GM23338 (cell line): ENCODE results near the gene ERO1A. TPM values are rescaled to one million over a fixed set of nuclear protein-coding genes. Genes with fewer than 3 reads are reported as not detected.

Experiments
- ATAC-seq: fragments of 200-7000 bp; cut with Tn5 transposase; 3 replicates; pipeline ENCODE4 v1.9.1; 2020
- DNase-seq: peaks from one replicate; pipeline ENCODE4 v3.0.0-alpha.2; 2015; ENCODE audit warnings: low spot score
- H2AFZ ChIP-seq: fragments of 200-600 bp; sonication (generic); 2 replicates; pipeline ENCODE4 v1.8.0; 2016; ENCODE audit warnings: antibody characterized with exemption, mild to moderate bottlenecking, moderate library complexity
- H3F3A ChIP-seq: fragments of 200-600 bp; sonication (generic); replicated peaks from 2 replicates; pipeline ENCODE4 v1.8.0; 2017; ENCODE audit warnings: antibody characterized with exemption, mixed run types, low read depth
- H3K27ac ChIP-seq: fragments of 200-600 bp; sonication (generic); 2 replicates; pipeline ENCODE4 v1.6.1; 2016; ENCODE audit warnings: low read depth
- H3K27me3 ChIP-seq: fragments of 200-600 bp; sonication (generic); 2 replicates; pipeline ENCODE4 v1.8.0; 2016; ENCODE audit warnings: mild to moderate bottlenecking, mixed run types, moderate library complexity; ENCODE audit not compliant: insufficient read depth
- H3K36me3 ChIP-seq: fragments of 200-600 bp; sonication (generic); 2 replicates; pipeline ENCODE4 v1.8.0; 2016; ENCODE audit warnings: mild to moderate bottlenecking; ENCODE audit not compliant: insufficient read depth
- H3K4me1 ChIP-seq: fragments of 200-600 bp; sonication (generic); 2 replicates; pipeline ENCODE4 v1.8.0; 2016; ENCODE audit warnings: mild to moderate bottlenecking, moderate library complexity; ENCODE audit not compliant: insufficient read depth
- H3K4me2 ChIP-seq: fragments of 200-600 bp; sonication (generic); 2 replicates; pipeline ENCODE4 v1.7.1; 2017; ENCODE audit warnings: mixed run types
- H3K4me3 ChIP-seq: fragments of 200-600 bp; sonication (generic); 2 replicates; pipeline ENCODE4 v1.6.1; 2016; ENCODE audit warnings: mixed run types
- H3K79me2 ChIP-seq: fragments of 200-600 bp; sonication (generic); replicated peaks from 2 replicates; pipeline ENCODE4 v1.8.0; 2017; ENCODE audit warnings: mild to moderate bottlenecking; ENCODE audit not compliant: insufficient read depth
- H3K9me2 ChIP-seq: fragments of 200-600 bp; sonication (generic); 2 replicates; pipeline ENCODE4 v1.8.0; 2017; ENCODE audit not compliant: insufficient read depth
- H4K20me1 ChIP-seq: fragments of 200-600 bp; sonication (generic); replicated peaks from 2 replicates; pipeline ENCODE4 v1.8.0; 2017; ENCODE audit warnings: mild to moderate bottlenecking; ENCODE audit not compliant: insufficient read depth
- H3K27ac Mint-ChIP-seq: 2 replicates; pipeline ENCODE4 v1.8.0; 2020; ENCODE audit warnings: inconsistent platforms, mild to moderate bottlenecking, moderate library complexity, mixed read lengths
- H3K27me3 Mint-ChIP-seq: 3 replicates; pipeline ENCODE4 v1.8.0; 2022; ENCODE audit warnings: low read depth, mild to moderate bottlenecking, moderate library complexity, mixed read lengths, inconsistent platforms; ENCODE audit not compliant: insufficient read depth, poor library complexity
- H3K36me3 Mint-ChIP-seq: 3 replicates; pipeline ENCODE4 v1.8.0; 2021; ENCODE audit warnings: low read depth, mild to moderate bottlenecking, inconsistent platforms, moderate library complexity, mixed read lengths
- H3K4me1 Mint-ChIP-seq: 3 replicates; pipeline ENCODE4 v1.8.0; 2020; ENCODE audit warnings: mild to moderate bottlenecking, inconsistent platforms, mixed read lengths
- H3K4me3 Mint-ChIP-seq: 3 replicates; pipeline ENCODE4 v1.8.0; 2021; ENCODE audit warnings: moderate library complexity, mild to moderate bottlenecking, inconsistent platforms, mixed read lengths
- H3K9me3 Mint-ChIP-seq: 3 replicates; pipeline ENCODE4 v1.8.0; 2020; ENCODE audit warnings: moderate library complexity, mild to moderate bottlenecking, inconsistent platforms, mixed read lengths
- CTCF ChIP-seq, 2 experiments: fragments of 200-600 bp in 1 of 2; sonication (generic) in 1 of 2; conservative IDR thresholded peaks; 2 replicates each; pipeline versions ENCODE4 v1.5.1 to v1.6.1; 2016 to 2017; ENCODE audit warnings: antibody characterized with exemption in 2 of 2, low read depth in 2 of 2, mild to moderate bottlenecking in 2 of 2, moderate library complexity in 1 of 2
- ETS1 ChIP-seq: IDR thresholded peaks from 2 replicates; pipeline ENCODE4 v1.6.1; 2016; ENCODE audit warnings: antibody characterized with exemption
- EZH2 ChIP-seq: fragments of 200-600 bp; sonication (generic); IDR thresholded peaks from one replicate; pipeline ENCODE4 v1.8.0; 2017; ENCODE audit warnings: antibody characterized with exemption, mild to moderate bottlenecking, low read depth; ENCODE audit not compliant: unreplicated experiment
- JUNB ChIP-seq: IDR thresholded peaks from one replicate; pipeline ENCODE4 v1.6.1; 2016; ENCODE audit warnings: antibody characterized with exemption; ENCODE audit not compliant: unreplicated experiment
- POLR2AphosphoS5 ChIP-seq: IDR thresholded peaks from 2 replicates; pipeline ENCODE4 v1.6.1; 2016; ENCODE audit warnings: antibody characterized with exemption, low read depth
- REST ChIP-seq: IDR thresholded peaks from one replicate; pipeline ENCODE4 v1.6.1; 2018; ENCODE audit warnings: antibody characterized with exemption; ENCODE audit not compliant: unreplicated experiment
- STAT1 ChIP-seq: IDR thresholded peaks from one replicate; pipeline ENCODE4 v1.6.1; 2016; ENCODE audit warnings: antibody characterized with exemption; ENCODE audit not compliant: unreplicated experiment
- ZNF114 ChIP-seq: fragments of 250-450 bp; sonication (Bioruptor Pico); IDR thresholded peaks from 2 replicates; pipeline ENCODE4 v1.5.0; 2020; ENCODE audit warnings: mild to moderate bottlenecking, moderate library complexity
- polyA plus RNA-seq: library from polyadenylated mRNA; unstranded; fragments of >200 nt; fragmentation: Nextera tagmentation; extraction: Ambion mirVana; gene quantifications from 2 replicates; pipeline ENCODE4 v1.2.1, GENCODE V29; 2016
- total RNA-seq: library from RNA; depleted of rRNA; stranded (reverse); fragments of >200 nt; shearing (Covaris generic); gene quantifications from 2 replicates; pipeline ENCODE4 v1.2.3, GENCODE V29; 2014

Gene ERO1A
- total and polyA plus RNA-seq, 2 experiments from 2014 or later = 25.2 to 44.7 TPM

- ATAC-seq (no peak), DNase-seq (no peak)
- Histone ChIP-seq H3K4me2 (no peak overlapping the region), H3K9me2 (no peaks in the 10 kb centered on the region), H3K4me3 (no peak overlapping the region), H3K27ac (no peak overlapping the region), H3K79me2 (no peaks in the 10 kb centered on the region), H3K27me3 (no peaks in the 10 kb centered on the region), H3F3A (no peaks in the 10 kb centered on the region), H3K36me3 (no peaks in the 10 kb centered on the region), H3K4me1 (no peaks in the 10 kb centered on the region), H2AFZ (no peak overlapping the region), H4K20me1 (no peaks in the 10 kb centered on the region)
- peaks cover 17% of the 10 kb centered on the region; the same call in 2 of the 3 replicates for H3K36me3 Mint-ChIP-seq
- no peak overlapping the region for H3K4me3 Mint-ChIP-seq
- no peak for TF ChIP-seq ETS1
- TF ChIP-seq REST = no peak
- no peak for TF ChIP-seq JUNB
- no peak for TF ChIP-seq STAT1
- no peak for TF ChIP-seq ZNF114
- H3K4me1 Mint-ChIP-seq = peaks cover 5% of the 10 kb centered on the region; the same call in 2 of the 3 replicates
- H3K27ac Mint-ChIP-seq = no peak overlapping the region
- peaks cover 1% of the 10 kb centered on the region for H3K27me3 Mint-ChIP-seq
- H3K9me3 Mint-ChIP-seq = peaks cover 8% of the 10 kb centered on the region
These were observed 88.3 kb downstream of the ERO1A start for GRCh38 chr14:52607061-52607460.

GRCh38 chr14:52602131-52602530 lies 93.2 kb downstream of the ERO1A start:
- Mint-ChIP-seq H3K27ac (no peak overlapping the region), H3K9me3 (peaks cover 8% of the 10 kb centered on the region), H3K27me3 (peaks cover 1% of the 10 kb centered on the region), H3K4me1 (no peaks in the 10 kb centered on the region), H3K36me3 (peaks cover 17% of the 10 kb centered on the region), H3K4me3 (no peak overlapping the region)
- Histone ChIP-seq H3K4me1 (no peaks in the 10 kb centered on the region), H3K79me2 (no peaks in the 10 kb centered on the region), H3K27me3 (no peaks in the 10 kb centered on the region), H3K4me2 (no peak overlapping the region), H3K36me3 (no peaks in the 10 kb centered on the region), H3K9me2 (no peaks in the 10 kb centered on the region), H3K4me3 (no peak overlapping the region), H4K20me1 (no peaks in the 10 kb centered on the region), H2AFZ (no peak overlapping the region), H3F3A (no peaks in the 10 kb centered on the region), H3K27ac (no peak overlapping the region)
- ATAC-seq (no peak), DNase-seq (no peak)
- TF ChIP-seq ZNF114 (no peak), STAT1 (no peak), CTCF (conservative IDR thresholded peaks at IDR 0.05; ENCODE audit: low read depth in 2 of 2) (no peak), JUNB (no peak), EZH2 (no peak), ETS1 (no peak), POLR2AphosphoS5 (no peak)
